SU-DHL-6 (cell line): Measurements from ENCODE around the gene HIVEP3.

ENCODE experiments used
- EZH2phosphoT487 ChIP-seq: fragments of 200-600 bp; sonication (generic), shearing (Covaris generic); conservative IDR thresholded peaks from 2 replicates; pipeline ENCODE4 v1.6.1; 2018; ENCODE audit warnings: mild to moderate bottlenecking, antibody characterized with exemption, low read length, moderate library complexity, mixed read lengths
- TF ChIP-seq, protein P1 (sequence below): fragments of 200-600 bp; sonication (generic); IDR thresholded peaks from one replicate; pipeline ENCODE4 v1.5.1; 2017; ENCODE audit warnings: antibody characterized with exemption, mild to moderate bottlenecking, low read length, moderate library complexity; ENCODE audit not compliant: insufficient read depth, poor library complexity, severe bottlenecking

DNA sequence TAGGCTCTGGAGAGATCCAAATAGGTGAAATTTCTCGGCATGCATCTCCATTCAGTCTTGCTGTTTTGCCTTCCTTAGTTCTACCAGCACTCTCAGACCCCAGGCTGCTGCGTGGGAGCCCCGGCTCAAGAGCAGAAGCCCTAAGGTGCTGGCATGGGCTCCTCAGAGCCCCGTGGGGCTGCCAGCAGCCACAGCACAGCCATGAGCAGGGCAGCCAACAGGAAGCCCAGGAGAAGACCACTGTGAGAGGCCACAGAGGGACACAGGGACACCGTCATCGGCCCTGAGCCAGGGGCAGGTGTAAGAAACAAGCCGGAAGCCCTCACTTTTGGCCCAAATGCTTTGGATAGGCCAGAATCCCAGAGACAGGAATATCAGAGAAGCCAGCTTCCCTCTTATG is 66.6 kb downstream of the HIVEP3 start:
- TF ChIP-seq, protein P1, sequence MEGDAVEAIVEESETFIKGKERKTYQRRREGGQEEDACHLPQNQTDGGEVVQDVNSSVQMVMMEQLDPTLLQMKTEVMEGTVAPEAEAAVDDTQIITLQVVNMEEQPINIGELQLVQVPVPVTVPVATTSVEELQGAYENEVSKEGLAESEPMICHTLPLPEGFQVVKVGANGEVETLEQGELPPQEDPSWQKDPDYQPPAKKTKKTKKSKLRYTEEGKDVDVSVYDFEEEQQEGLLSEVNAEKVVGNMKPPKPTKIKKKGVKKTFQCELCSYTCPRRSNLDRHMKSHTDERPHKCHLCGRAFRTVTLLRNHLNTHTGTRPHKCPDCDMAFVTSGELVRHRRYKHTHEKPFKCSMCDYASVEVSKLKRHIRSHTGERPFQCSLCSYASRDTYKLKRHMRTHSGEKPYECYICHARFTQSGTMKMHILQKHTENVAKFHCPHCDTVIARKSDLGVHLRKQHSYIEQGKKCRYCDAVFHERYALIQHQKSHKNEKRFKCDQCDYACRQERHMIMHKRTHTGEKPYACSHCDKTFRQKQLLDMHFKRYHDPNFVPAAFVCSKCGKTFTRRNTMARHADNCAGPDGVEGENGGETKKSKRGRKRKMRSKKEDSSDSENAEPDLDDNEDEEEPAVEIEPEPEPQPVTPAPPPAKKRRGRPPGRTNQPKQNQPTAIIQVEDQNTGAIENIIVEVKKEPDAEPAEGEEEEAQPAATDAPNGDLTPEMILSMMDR = no peak
- TF ChIP-seq EZH2phosphoT487 = no peak
